HL-60 (cell line): ENCODE measurements around the gene NDEL1.

Experiments
- CTCF ChIP-seq: IDR thresholded peaks from one replicate; pipeline ENCODE4 v1.5.1; 2011; ENCODE audit warnings: low read length, control low read depth, inconsistent platforms; ENCODE audit not compliant: insufficient read depth
- REST ChIP-seq: IDR thresholded peaks from 2 replicates; pipeline ENCODE4 v1.6.1; 2012; ENCODE audit warnings: low read depth; ENCODE audit not compliant: insufficient replicate concordance

- TF ChIP-seq CTCF (no peak), REST (no peak)
Measured at GRCh38 chr17:8489841-8490240, 54.2 kb downstream of the NDEL1 start.
